GM10266 (cell line): ENCODE measurements around the gene CCSER1.
"Not testable (repeated sequence)": the region's sequence is repeated elsewhere in the genome, so short reads cannot be mapped to it uniquely, and the experiment has no call there.

Experiments
- DNase-seq: peaks from one replicate; pipeline ENCODE4 v3.0.0; 2012; ENCODE audit errors: extremely low spot score
- CTCF ChIP-seq: IDR thresholded peaks from 2 replicates; pipeline ENCODE4 v1.5.1; 2012; ENCODE audit warnings: mild to moderate bottlenecking, low read depth; ENCODE audit not compliant: control insufficient read depth, insufficient read depth; ENCODE audit errors: missing control alignments

Gene CCSER1

DNA sequence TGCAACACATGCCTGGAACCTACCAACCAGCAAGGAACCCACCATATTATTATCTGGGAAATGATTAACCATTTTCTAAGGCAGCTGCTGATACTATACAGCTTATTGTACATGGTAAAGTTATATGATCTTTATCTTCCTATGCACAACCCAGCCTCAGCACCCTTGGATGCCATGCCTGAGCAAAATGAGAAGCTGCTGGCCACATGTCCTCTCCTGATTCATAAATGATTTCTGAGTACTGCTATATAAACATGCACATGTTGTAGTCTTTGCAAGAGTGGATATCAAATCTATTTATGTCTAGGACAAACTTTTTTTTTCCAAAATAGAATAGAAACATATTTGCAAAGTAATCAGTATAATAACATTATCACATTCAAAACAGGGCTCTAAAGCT lies 1043.6 kb downstream of the CCSER1 start:
- no peak for DNase-seq
- no peak for TF ChIP-seq CTCF

DNA sequence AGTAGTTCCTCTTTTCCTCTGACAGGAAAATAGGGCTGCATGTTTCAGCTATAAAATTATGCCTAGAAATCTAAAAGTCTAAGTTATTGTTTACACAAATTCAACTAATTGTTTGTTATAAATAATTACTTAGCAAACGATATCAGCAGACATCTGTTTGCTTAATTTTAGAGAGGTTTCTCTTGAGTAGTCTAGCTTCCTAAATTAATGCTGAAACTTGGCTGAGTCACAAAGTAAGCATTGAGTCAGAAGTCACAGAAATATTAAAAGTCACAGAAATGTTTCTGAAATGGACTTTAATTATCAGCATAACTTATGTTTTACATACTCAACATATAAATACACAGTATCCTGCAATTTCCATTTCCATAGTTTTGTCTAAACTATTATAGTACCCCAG lies 1044.0 kb downstream of the CCSER1 start:
- no peak for TF ChIP-seq CTCF
- DNase-seq, result no peak

- not testable (repeated sequence) for DNase-seq
Measured at GRCh38 chr4:91185061-91185460, 1057.9 kb downstream of the CCSER1 start.

GRCh38 chr4:91198951-91199350 lies 1071.8 kb downstream of the CCSER1 start:
- no peak for DNase-seq

GRCh38 chr4:91207535-91207934 lies 1080.3 kb downstream of the CCSER1 start:
- DNase-seq, result no peak
- no peak for TF ChIP-seq CTCF

More at GRCh38 chr4:91198951-91199350, 1071.8 kb downstream of the CCSER1 start:
- no peak for TF ChIP-seq CTCF

- no peak for DNase-seq
- TF ChIP-seq CTCF, result no peak
Measured at GRCh38 chr4:91212211-91212610, 1085.0 kb downstream of the CCSER1 start.

- not testable (repeated sequence) for DNase-seq
Measured at GRCh38 chr4:91217831-91218403, 1090.7 kb downstream of the CCSER1 start.

- DNase-seq, result no peak
- TF ChIP-seq CTCF, result no peak
Measured at GRCh38 chr4:91220315-91220714, 1093.1 kb downstream of the CCSER1 start.
